ENCODE measurements around the gene NDC80. TPM values are rescaled to one million over a fixed set of nuclear protein-coding genes. Genes with fewer than 3 reads are reported as not detected.

Gene NDC80
- total RNA-seq, 1 experiment from 2014 or later = 99.5 TPM

DNA sequence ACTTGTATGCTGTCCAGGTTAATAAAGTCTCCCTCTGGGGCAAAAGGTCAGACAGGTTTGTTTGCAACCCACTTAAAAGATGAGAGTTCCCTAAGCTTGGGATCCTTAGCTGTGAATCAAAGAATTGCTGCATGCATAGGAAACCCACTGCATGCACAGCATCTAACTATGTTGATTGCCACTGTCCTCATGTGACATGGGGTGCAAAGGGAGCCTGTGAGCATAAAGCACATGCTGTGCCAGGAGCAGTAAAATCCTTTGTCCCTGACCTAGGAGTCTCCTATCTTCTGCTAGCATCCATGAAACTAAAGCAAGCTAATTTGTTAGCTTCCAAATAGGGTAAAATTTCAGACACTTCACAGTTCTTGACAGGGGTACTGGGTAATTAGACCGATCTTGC lies 13.8 kb upstream of the NDC80 start:
- no peak for DNase-seq (ENCODE audit: low read depth)

- DNase-seq (ENCODE audit: low read depth) = no peak
These were observed 12.1 kb upstream of the NDC80 start for GRCh38 chr18:2559249-2559648.

DNA sequence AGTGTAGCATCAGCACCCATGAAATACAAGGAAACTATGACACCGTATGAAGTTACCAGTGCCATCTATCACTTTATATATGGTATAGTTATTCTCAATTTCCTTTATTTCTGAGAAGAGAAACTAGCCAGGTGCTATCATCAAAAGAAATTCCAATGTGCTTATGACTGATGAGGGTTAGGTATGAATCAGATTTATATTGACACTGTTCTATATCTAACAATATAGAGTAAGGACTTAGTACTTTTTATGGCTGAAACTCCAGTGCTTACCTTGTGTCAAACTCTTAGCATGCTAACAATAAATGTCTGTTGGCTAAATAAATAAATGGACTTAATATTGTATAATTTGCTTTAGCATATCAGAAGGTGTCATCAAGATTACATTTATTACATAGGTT lies 7.0 kb upstream of the NDC80 start:
- no peak for DNase-seq (ENCODE audit: low read depth)

GRCh38 chr18:2568129-2568528 lies 3.2 kb upstream of the NDC80 start:
- no peak for DNase-seq (ENCODE audit: low read depth)

- DNase-seq (ENCODE audit: low read depth) = no peak
These were observed 2.8 kb upstream of the NDC80 start for GRCh38 chr18:2568605-2569004.

GRCh38 chr18:2569338-2570207 lies 1.8 kb upstream of the NDC80 start:
- no peak for DNase-seq (ENCODE audit: low read depth)

DNA sequence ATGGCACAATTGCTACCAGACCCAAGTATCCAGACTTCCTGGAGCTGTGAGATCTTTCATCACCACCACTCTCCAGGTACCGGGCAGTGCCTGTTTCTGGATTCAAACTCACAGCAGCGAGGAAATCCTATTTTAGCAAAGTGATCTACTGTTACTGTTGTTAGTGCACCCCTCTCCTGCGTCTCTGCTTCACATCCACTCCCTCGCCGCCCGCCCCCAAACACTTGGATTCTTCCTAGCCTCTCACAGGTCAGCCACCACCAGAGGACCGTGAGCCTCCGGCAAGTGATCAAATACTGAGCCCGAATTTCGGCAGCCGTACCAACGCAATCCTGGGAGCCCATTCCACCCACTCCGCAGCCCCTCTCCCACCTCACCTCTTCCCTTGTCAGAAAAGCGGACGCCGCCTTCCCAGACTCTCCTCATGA lies 571 bp upstream of the NDC80 start:
- peak; percentile 64 for DNase-seq (ENCODE audit: low read depth)

GRCh38 chr18:2572171-2572569 lies 813 bp downstream of the NDC80 start:
- peak; percentile 6 for DNase-seq (ENCODE audit: low read depth)

- no peak for DNase-seq (ENCODE audit: low read depth)
These were observed 1.5 kb downstream of the NDC80 start for GRCh38 chr18:2572892-2573291.

DNA sequence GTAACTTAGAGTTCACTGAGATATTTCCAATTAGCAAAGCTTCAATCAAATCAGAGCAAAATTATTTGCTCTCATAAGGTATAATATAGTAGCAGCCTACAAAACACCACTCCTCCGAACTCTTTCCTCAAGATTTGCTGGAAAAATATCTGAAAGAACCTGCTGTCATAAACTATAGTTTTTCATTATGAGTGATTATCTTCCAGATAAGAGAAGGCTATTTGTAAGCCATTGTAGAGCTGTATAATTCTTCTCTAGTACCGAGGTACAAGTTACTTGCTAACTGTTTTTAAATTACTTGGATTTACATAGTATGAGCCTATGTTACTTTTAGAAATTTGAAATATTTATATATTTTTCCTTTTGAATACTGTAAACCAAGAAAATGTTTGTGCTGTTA lies 2.1 kb downstream of the NDC80 start:
- DNase-seq (ENCODE audit: low read depth) = no peak

DNA sequence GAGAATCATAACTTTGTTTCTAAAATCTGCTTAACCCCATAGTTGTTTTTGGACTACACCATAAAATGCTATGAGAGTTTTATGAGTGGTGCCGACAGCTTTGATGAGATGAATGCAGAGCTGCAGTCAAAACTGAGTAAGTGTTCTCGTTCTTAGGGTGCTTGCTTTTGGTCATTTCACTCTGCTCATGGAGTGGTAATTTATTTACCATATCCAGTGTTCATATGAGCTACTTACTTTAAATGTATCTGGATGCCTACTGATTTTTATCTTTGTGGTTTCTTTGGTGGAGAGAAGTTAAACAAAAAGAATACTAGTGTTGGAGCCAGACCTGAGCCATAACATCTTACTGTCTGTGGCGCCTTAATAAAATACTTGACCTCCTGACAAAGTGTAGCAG lies 16.4 kb downstream of the NDC80 start:
- DNase-seq (ENCODE audit: low read depth) = no peak

GRCh38 chr18:2588666-2589344 lies 17.4 kb downstream of the NDC80 start:
- DNase-seq (ENCODE audit: low read depth) = no peak

- no peak for DNase-seq (ENCODE audit: low read depth)
These were observed 18.1 kb downstream of the NDC80 start for GRCh38 chr18:2589345-2590068.

DNA sequence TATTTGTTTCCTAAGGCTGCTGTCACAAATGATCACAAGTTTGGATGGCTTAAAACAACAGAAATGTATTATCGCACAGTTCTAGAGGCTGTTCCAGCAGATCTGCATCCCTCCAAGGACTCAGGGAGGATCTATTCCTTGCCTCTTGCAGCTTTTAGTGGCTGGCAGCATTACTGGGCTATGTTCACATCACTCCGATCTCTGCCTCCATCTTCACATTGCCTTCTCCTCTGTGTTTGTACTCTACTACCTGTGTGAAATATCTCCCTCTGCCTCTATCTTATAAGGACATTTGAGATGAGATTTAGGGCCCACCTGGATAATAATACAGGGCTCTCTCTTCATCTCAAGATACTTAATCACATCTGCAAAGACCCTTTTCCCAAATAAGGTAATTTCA lies 18.9 kb downstream of the NDC80 start:
- no peak for DNase-seq (ENCODE audit: low read depth)

DNA sequence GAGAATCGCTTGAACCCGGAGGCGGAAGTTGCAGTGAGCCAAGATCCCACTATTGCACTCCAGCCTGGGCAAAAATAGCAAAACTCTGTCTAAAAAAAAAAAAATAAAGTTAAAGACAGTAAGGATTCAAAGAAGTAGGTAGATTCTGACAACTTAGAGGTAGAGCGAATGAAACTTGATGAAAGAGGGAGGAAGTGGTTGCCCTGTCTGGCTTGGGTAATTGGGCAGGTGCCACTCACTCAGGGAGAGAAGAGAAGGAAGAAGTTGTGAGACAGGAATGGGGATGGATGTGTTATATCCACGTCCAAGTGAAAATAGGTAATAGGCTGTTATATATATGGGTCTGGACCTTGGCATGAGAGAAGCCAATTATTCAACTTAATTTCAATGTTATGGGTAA lies 26.3 kb downstream of the NDC80 start:
- DNase-seq (ENCODE audit: low read depth) = no peak

GRCh38 chr18:2602844-2603243 lies 31.5 kb downstream of the NDC80 start:
- DNase-seq (ENCODE audit: low read depth) = no peak

DNA sequence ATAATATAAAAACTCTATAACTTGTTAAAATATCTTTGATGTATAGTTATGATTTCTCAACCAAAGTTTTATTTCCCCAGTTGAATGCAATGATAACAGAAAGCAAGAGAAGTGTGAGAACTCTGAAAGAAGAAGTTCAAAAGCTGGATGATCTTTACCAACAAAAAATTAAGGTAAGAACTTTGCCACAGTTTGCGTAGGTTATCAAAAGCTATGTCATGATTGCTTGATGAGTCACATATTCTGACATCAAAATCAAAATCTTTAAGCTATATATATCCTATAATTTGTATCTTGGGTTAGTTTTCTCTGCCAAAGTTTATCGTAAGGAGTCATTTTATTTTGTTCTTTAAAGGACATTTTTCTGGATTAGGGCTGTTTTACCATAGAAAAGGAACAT lies 35.0 kb downstream of the NDC80 start:
- DNase-seq (ENCODE audit: low read depth) = no peak

DNA sequence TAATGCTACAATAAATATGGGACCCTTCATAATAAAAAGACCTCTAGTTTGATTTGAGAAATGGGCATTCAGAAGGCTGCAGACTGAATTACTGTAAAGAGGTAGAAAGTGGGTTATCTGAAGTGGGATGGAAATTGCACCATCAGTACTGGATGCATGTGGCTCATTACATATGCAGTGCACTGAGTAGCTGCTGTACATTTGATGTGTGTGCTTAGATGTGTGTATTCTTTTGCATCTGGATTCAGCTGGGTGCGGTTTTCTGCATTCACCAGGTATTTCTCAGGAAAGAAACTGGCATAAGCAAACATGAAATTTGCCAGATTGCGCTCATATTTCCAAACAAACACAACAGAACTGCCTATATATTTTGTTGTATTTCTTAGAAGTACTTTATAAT lies 38.2 kb downstream of the NDC80 start:
- no peak for DNase-seq (ENCODE audit: low read depth)

- no peak for DNase-seq (ENCODE audit: low read depth)
These were observed 39.2 kb downstream of the NDC80 start for GRCh38 chr18:2610549-2610948.

DNA sequence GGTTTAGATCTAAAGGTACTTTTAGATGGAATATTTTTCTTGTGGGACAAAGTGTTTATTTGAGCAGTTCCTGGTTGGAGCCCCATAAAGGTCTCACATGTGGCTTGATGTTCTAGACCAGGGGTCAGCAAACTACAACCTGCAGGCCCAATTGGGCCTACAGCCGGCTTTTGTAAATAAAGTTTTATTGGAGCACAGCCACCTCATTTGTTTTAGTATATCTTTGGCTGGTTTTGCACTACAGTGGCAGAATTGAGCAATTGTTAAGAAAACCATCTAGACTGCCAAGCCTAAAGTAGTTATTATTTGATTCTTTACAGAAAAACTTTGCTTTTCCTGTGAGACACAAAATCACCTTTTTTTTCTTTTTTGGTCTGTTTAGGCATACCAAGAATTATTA lies 41.6 kb downstream of the NDC80 start:
- no peak for DNase-seq (ENCODE audit: low read depth)

DNA sequence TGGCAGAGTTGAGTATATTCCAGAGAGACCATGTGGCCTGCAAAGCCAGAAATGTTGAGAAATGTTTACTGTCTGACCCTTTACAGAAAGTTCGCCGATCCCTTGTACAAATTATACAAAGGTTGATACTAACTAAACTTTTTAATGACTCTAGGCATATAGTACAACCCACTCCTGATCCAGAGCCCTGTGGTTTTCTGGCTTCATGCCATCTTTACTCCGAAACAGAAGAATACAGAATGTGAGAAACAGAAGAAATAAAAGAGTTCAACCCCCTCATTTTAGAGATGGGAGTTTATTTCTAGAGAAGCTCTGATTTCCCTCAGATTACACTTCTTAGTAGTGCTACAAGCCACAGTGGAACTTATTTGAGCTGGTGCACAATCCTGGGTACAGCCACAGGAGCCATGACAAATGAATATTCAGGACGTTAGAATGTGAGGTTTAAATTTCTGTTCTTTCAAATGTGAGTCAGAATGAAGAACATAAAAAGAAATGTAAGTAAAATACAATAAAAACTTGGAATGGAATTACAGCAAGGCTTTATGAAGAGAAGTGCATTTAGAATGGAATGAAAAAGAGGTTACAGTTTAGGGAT lies 46.1 kb downstream of the NDC80 start:
- no peak for DNase-seq (ENCODE audit: low read depth)

DNA sequence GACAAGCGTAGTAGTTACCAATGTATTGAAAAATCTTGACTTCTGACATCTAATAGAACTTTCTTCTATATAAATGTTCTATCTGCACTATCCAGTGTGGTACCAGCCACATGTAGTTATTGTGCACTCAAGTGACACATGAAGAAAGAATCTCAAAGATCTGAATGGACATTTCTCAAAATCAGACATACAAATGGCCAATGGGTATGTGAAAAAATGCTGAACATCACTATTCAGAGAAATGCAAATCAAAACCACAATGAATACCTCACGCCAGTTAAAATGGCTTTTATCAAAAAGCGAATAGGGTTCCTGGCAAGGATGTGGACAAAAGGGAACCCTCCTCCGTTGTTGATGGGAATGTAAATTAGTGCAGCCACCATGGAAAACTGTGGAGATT lies 46.7 kb downstream of the NDC80 start:
- DNase-seq (ENCODE audit: low read depth) = peak; percentile 16
